HL-60 (cell line): ENCODE data around the gene CFAP299.
"Not testable (repeated sequence)": the region's sequence is repeated elsewhere in the genome, so short reads cannot be mapped to it uniquely, and the experiment has no call there.

Experiments
- DNase-seq, 2 experiments: peaks; one replicate each; pipeline ENCODE4 v3.0.0-alpha.2; 2010 to 2020; ENCODE audit warnings: low read depth in 1 of 2, low spot score in 1 of 2
- H3K27ac ChIP-seq: fragments of 250-450 bp; sonication (Bioruptor Pico); replicated peaks from 2 replicates; pipeline ENCODE4 v1.5.1; 2020; ENCODE audit warnings: mild to moderate bottlenecking, moderate library complexity
- H3K27me3 ChIP-seq: fragments of 250-450 bp; sonication (Bioruptor Pico); 2 replicates; pipeline ENCODE4 v1.5.1; 2021; ENCODE audit warnings: mild to moderate bottlenecking, moderate library complexity; ENCODE audit not compliant: insufficient read depth, poor library complexity, severe bottlenecking
- H3K4me3 ChIP-seq: replicated peaks from 2 replicates; pipeline ENCODE4 v1.5.1; 2011; ENCODE audit warnings: mild to moderate bottlenecking, control low read depth, low read length; ENCODE audit not compliant: insufficient read depth
- CTCF ChIP-seq: IDR thresholded peaks from one replicate; pipeline ENCODE4 v1.5.1; 2011; ENCODE audit warnings: low read length, control low read depth, inconsistent platforms; ENCODE audit not compliant: insufficient read depth
- GABPA ChIP-seq: IDR thresholded peaks from 2 replicates; pipeline ENCODE4 v1.6.1; 2012; ENCODE audit warnings: low read depth
- POLR2AphosphoS5 ChIP-seq: IDR thresholded peaks from 2 replicates; pipeline ENCODE4 v1.6.1; 2012; ENCODE audit warnings: low read depth
- REST ChIP-seq: IDR thresholded peaks from 2 replicates; pipeline ENCODE4 v1.6.1; 2012; ENCODE audit warnings: low read depth; ENCODE audit not compliant: insufficient replicate concordance
- SPI1 ChIP-seq: IDR thresholded peaks from 2 replicates; pipeline ENCODE4 v1.6.1; 2012; ENCODE audit warnings: low read depth, mild to moderate bottlenecking, borderline replicate concordance

Gene CFAP299

GRCh38 chr4:80311130-80311529 lies 24.4 kb upstream of the CFAP299 start:
- no peak for DNase-seq

GRCh38 chr4:80312124-80312523 lies 23.4 kb upstream of the CFAP299 start:
- Histone ChIP-seq H3K27ac (no peak overlapping the region), H3K4me3 (no peak overlapping the region), H3K27me3 (peaks cover 2% of the 10 kb centered on the region)
- DNase-seq: no peak
- TF ChIP-seq GABPA: no peak
- no peak for TF ChIP-seq CTCF
- no peak for TF ChIP-seq SPI1
- TF ChIP-seq REST: no peak
- no peak for TF ChIP-seq POLR2AphosphoS5

More at GRCh38 chr4:80311130-80311529, 24.4 kb upstream of the CFAP299 start:
- Histone ChIP-seq H3K27me3 (peaks cover 2% of the 10 kb centered on the region), H3K4me3 (no peak overlapping the region), H3K27ac (no peak overlapping the region)
- TF ChIP-seq GABPA: no peak
- no peak for TF ChIP-seq POLR2AphosphoS5
- TF ChIP-seq SPI1: no peak
- no peak for TF ChIP-seq REST
- no peak for TF ChIP-seq CTCF

GRCh38 chr4:80313627-80314026 lies 21.9 kb upstream of the CFAP299 start:
- no peak for TF ChIP-seq GABPA
- no peak for TF ChIP-seq CTCF
- TF ChIP-seq SPI1: no peak
- TF ChIP-seq REST: no peak
- no peak for TF ChIP-seq POLR2AphosphoS5
- no peak for DNase-seq
- no peak overlapping the region for H3K4me3 ChIP-seq
- H3K27ac ChIP-seq: no peak overlapping the region
- peaks cover 2% of the 10 kb centered on the region for H3K27me3 ChIP-seq

- not testable (repeated sequence) for DNase-seq, H3K27ac ChIP-seq, H3K4me3 ChIP-seq, H3K27me3 ChIP-seq
These were observed 19.7 kb upstream of the CFAP299 start for GRCh38 chr4:80315848-80316247.
